ENCODE data around the gene ATXN3. TPM values are rescaled to one million over a fixed set of nuclear protein-coding genes. Genes with fewer than 3 reads are reported as not detected.

Gene ATXN3
- total RNA-seq, 1 donor = 17.2 TPM

DNA sequence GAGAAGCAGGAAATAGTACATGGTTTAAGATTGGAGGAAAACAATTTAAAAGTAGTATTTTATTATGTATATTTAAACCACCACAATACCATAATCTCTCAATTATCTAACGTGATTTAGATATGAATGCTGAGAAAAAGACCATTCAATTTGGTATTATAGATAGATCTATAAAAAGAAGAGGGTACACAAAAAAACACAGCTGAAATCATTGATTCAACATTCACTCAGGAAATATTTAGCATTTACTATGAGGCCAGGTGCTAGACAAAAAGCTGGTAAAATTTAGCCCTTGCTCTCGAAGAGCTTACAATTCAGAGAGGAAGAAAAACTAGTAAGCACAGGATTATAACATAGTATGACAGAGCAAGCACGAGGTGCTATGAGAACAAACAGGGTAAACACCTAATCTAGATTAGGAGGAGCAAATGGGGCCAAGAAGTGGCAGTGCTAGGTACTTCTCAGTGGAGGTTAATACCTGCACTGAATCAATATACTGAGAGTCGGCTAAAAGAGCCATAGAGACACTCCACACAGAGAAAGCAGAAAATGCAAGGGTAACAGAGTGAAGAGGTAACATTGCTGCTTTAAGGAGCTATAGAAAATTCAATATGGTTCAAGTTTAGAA is 94.1 kb downstream of the ATXN3 start:
- no peak for DNase-seq (ENCODE audit: low read depth in 2 of 3, low spot score in 2 of 3)

DNA sequence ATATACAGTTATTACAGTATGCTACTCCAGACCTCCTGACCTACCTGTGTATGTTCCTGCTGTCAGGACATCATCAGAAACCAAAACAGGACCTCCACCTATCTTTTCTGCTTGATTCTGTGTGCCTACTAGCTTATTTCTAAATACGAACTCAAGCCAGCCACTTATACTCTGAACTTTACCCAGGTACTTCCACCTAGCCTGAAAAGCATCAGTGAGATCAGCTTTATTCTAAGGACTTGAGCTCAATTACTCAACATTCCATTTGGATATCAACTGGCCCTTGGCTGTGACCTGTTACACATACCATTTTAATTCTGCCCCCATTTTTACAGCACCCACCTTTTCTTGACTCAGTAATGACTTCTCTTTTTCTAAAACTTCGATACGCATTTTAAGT is 95.7 kb downstream of the ATXN3 start:
- no peak for DNase-seq (ENCODE audit: low read depth in 2 of 3, low spot score in 2 of 3)

DNA sequence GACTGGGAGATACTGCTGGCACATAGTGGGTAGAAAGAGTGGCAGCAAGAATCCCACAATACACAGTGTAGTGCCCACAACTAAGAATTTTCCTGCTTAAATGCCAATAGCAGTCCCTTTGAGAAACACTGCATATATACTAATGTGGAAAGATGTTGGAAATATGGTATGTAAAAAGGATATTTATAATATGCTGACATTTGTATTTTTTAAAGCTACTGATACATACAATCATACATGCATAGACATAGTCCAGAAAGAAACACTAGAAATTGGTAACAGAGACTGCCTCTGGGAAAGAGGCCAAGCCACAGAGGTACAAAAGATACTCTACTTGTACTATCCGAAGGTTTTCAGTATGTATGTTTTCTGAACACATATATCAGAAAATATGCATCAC is 96.8 kb downstream of the ATXN3 start:
- no peak for DNase-seq (ENCODE audit: low read depth in 2 of 3, low spot score in 2 of 3)

Other genes with a start within 250 kb of the ATXN3 start
- 8.1 TPM for gene TC2N, start 239.0 kb downstream of the ATXN3 start, total RNA-seq
- 1.9 TPM for gene FBLN5, start 158.9 kb downstream of the ATXN3 start, total RNA-seq
- 16.2 TPM for gene TRIP11, start 66.5 kb downstream of the ATXN3 start, total RNA-seq
- 45.2 TPM for gene NDUFB1, start 15.1 kb upstream of the ATXN3 start, total RNA-seq
- gene CPSF2, start 15.4 kb upstream of the ATXN3 start, total RNA-seq = 9.7 TPM
- gene SLC24A4, start 216.6 kb upstream of the ATXN3 start, total RNA-seq = 0.54 TPM

Data from hematopoietic multipotent progenitor cell (in vitro differentiated cells).